IMR-90 (cell line): ENCODE data around the gene TPCN1. TPM values are rescaled to one million over a fixed set of nuclear protein-coding genes. Genes with fewer than 3 reads are reported as not detected.
A peak's percentile ranks its signal among the peaks of the same experiment; 100 is the strongest.

Experiments
- ATAC-seq: fragments of 200-7000 bp; cut with Tn5 transposase; 2 replicates; pipeline ENCODE4 v1.9.1; 2020; ENCODE audit warnings: low read depth, mild to moderate bottlenecking, moderate library complexity
- BruUV-seq: library from RNA; stranded (reverse); fragments of 400-500 nt; replicated peaks from 2 replicates; lab custom pipeline; 2021; lab: Mats Ljungman, UMichigan
- CTCF ChIA-PET: fragments of 300-600 bp; formaldehyde crosslinking; extraction: SDS; loops from one replicate; lab custom pipeline; 2021; ENCODE audit warnings: antibody characterized with exemption; lab: Yijun Ruan, JAX
- POLR2A ChIA-PET: fragments of 300-600 bp; sonication (Branson Sonifier 250); formaldehyde crosslinking; loops from one replicate; lab custom pipeline; 2022; ENCODE audit warnings: antibody characterized with exemption; ENCODE audit not compliant: unreplicated experiment; lab: Charles Lee
- DNase-seq: peaks from one replicate; pipeline ENCODE4 v3.0.0; 2013
- H2AFZ ChIP-seq: replicated peaks from 2 replicates; pipeline ENCODE3; 2013; ENCODE audit warnings: low read length, mild to moderate bottlenecking; ENCODE audit not compliant: poor library complexity
- H2AK5ac ChIP-seq: 2 replicates; pipeline ENCODE4 v1.6.1; 2013; ENCODE audit warnings: low read depth, low read length, inconsistent platforms
- H2AK9ac ChIP-seq: replicated peaks from 2 replicates; pipeline ENCODE3; 2013; ENCODE audit warnings: mild to moderate bottlenecking, low read depth, low read length, moderate library complexity; ENCODE audit not compliant: poor library complexity
- H2BK120ac ChIP-seq: 2 replicates; pipeline ENCODE4 v1.6.1; 2013; ENCODE audit warnings: low read depth, low read length, inconsistent platforms
- H2BK15ac ChIP-seq: 3 replicates; pipeline ENCODE4 v1.6.1; 2013; ENCODE audit warnings: low read depth, low read length, inconsistent platforms
- H2BK20ac ChIP-seq: 2 replicates; pipeline ENCODE4 v1.6.1; 2013; ENCODE audit warnings: low read depth, mild to moderate bottlenecking, inconsistent platforms, low read length, moderate library complexity
- H2BK5ac ChIP-seq: 2 replicates; pipeline ENCODE4 v1.6.1; 2013; ENCODE audit warnings: mild to moderate bottlenecking, low read depth, low read length, inconsistent platforms; ENCODE audit not compliant: poor library complexity, severe bottlenecking
- H3K14ac ChIP-seq: replicated peaks from 2 replicates; pipeline ENCODE4 v1.6.1; 2013; ENCODE audit warnings: low read depth, low read length, inconsistent platforms
- H3K18ac ChIP-seq: 2 replicates; pipeline ENCODE4 v1.6.1; 2013; ENCODE audit warnings: low read depth, low read length, control low read depth
- H3K23ac ChIP-seq: 2 replicates; pipeline ENCODE4 v1.6.1; 2013; ENCODE audit warnings: low read depth, low read length, inconsistent platforms
- H3K27ac ChIP-seq: 2 replicates; pipeline ENCODE4 v1.5.1; 2013; ENCODE audit warnings: mild to moderate bottlenecking, control low read depth, low read length; ENCODE audit not compliant: insufficient read depth
- H3K27me3 ChIP-seq: 2 replicates; pipeline ENCODE4 v1.6.1; 2013; ENCODE audit warnings: low read length; ENCODE audit not compliant: control insufficient read depth, insufficient read depth
- H3K36me3 ChIP-seq: 2 replicates; pipeline ENCODE4 v1.6.1; 2013; ENCODE audit warnings: low read length, mixed read lengths; ENCODE audit not compliant: control insufficient read depth, insufficient read depth
- H3K4ac ChIP-seq: 2 replicates; pipeline ENCODE4 v1.6.1; 2013; ENCODE audit warnings: low read depth, low read length, inconsistent platforms
- H3K4me1 ChIP-seq: 2 replicates; pipeline ENCODE4 v1.6.1; 2013; ENCODE audit warnings: low read length, mixed read lengths; ENCODE audit not compliant: control insufficient read depth, insufficient read depth
- H3K4me2 ChIP-seq: 2 replicates; pipeline ENCODE4 v1.6.1; 2013; ENCODE audit warnings: low read depth, mild to moderate bottlenecking, control low read depth, low read length, moderate library complexity
- H3K4me3 ChIP-seq: 2 replicates; pipeline ENCODE4 v1.5.1; 2013; ENCODE audit warnings: low read depth, mild to moderate bottlenecking, control low read depth, low read length, moderate library complexity; ENCODE audit not compliant: insufficient read depth
- H3K56ac ChIP-seq: 2 replicates; pipeline ENCODE4 v1.6.1; 2013; ENCODE audit warnings: low read length, inconsistent platforms; ENCODE audit not compliant: insufficient read depth; ENCODE audit errors: extremely low read depth
- H3K79me1 ChIP-seq, 2 experiments: 2 replicates each; pipeline ENCODE4 v1.6.1; 2013; ENCODE audit warnings: low read length in 2 of 2, inconsistent platforms in 1 of 2, low read depth in 1 of 2
- H3K9ac ChIP-seq: 2 replicates; pipeline ENCODE4 v1.6.1; 2013; ENCODE audit warnings: low read depth, low read length, control low read depth
- H3K9me1 ChIP-seq: 2 replicates; pipeline ENCODE4 v1.6.1; 2013; ENCODE audit warnings: low read length, inconsistent platforms; ENCODE audit not compliant: insufficient read depth
- H3K9me3 ChIP-seq: 2 replicates; pipeline ENCODE4 v1.6.1; 2013; ENCODE audit warnings: low read length; ENCODE audit not compliant: control insufficient read depth, insufficient read depth
- H4K20me1 ChIP-seq: 2 replicates; pipeline ENCODE4 v1.6.1; 2013; ENCODE audit warnings: low read length, inconsistent platforms; ENCODE audit not compliant: insufficient read depth
- H4K5ac ChIP-seq: 2 replicates; pipeline ENCODE4 v1.6.1; 2013; ENCODE audit warnings: mild to moderate bottlenecking, low read depth, low read length, control low read depth
- H4K8ac ChIP-seq, 2 experiments: 2 replicates each; pipeline ENCODE4 v1.6.1; 2013; ENCODE audit warnings: low read depth in 2 of 2, low read length in 2 of 2, control low read depth in 1 of 2, inconsistent platforms in 1 of 2
- H4K91ac ChIP-seq: 2 replicates; pipeline ENCODE4 v1.6.1; 2013; ENCODE audit warnings: low read depth, low read length, inconsistent platforms; ENCODE audit not compliant: insufficient read depth
- CEBPB ChIP-seq: IDR thresholded peaks from 2 replicates; pipeline ENCODE4 v1.6.1; 2012; ENCODE audit warnings: low read depth, low read length, improper control_type of control experiment
- CHD1 ChIP-seq: IDR thresholded peaks from 2 replicates; pipeline ENCODE4 v1.6.1; 2012; ENCODE audit warnings: low read depth, low read length, improper control_type of control experiment
- ELK1 ChIP-seq: fragments of 150-350 bp; IDR thresholded peaks from 2 replicates; pipeline ENCODE4 v1.6.1; 2016; ENCODE audit warnings: low read depth, mild to moderate bottlenecking, low read length, moderate library complexity, borderline replicate concordance
- MAFK ChIP-seq: IDR thresholded peaks from 2 replicates; pipeline ENCODE4 v1.6.1; 2012; ENCODE audit warnings: low read depth, low read length, improper control_type of control experiment
- MXI1 ChIP-seq: IDR thresholded peaks from 2 replicates; pipeline ENCODE4 v1.6.1; 2012; ENCODE audit warnings: low read depth, mild to moderate bottlenecking, low read length, moderate library complexity, borderline replicate concordance
- NFE2L2 ChIP-seq: fragments of 150-350 bp; IDR thresholded peaks from 2 replicates; pipeline ENCODE4 v1.6.1; 2016; ENCODE audit warnings: low read depth, mild to moderate bottlenecking, low read length
- RAD21 ChIP-seq: IDR thresholded peaks from 2 replicates; pipeline ENCODE4 v1.6.1; 2012; ENCODE audit warnings: low read length, improper control_type of control experiment
- USF2 ChIP-seq: fragments of 150-350 bp; IDR thresholded peaks from 2 replicates; pipeline ENCODE4 v1.6.1; 2017; ENCODE audit warnings: mild to moderate bottlenecking, antibody characterized with exemption, low read length, low read depth
- WGBS, 2 experiments: methylation state at CpG; one replicate each; pipeline versions ENCODE4 v1.1.5 to v1.1.7; 2013; ENCODE audit warnings: missing lambda C conversion rate in 2 of 2; ENCODE audit not compliant: insufficient read length in 1 of 2; ENCODE audit errors: extremely low coverage in 2 of 2; 5-methylcytosine and 5-hydroxymethylcytosine counted together
- dilution Hi-C: fragments of 300-500 bp; cut with HindIII; formaldehyde crosslinking; loops from one replicate; pipeline ENCODE4 v1.14.3; 2018; ENCODE audit warnings: low sequenced_read_pairs; ENCODE audit not compliant: unreplicated experiment
- in situ Hi-C: fragments of 300-500 bp; cut with MboI; formaldehyde crosslinking; loops from 3 replicates; pipeline ENCODE4 v1.14.3; 2019; ENCODE audit warnings: low sequenced_read_pairs, inconsistent platforms, mixed read lengths
- intact Hi-C: fragments of 100-400 bp; cut with micrococcal nuclease; formaldehyde crosslinking; loops from 2 replicates; pipeline ENCODE4 v1.10.0; 2022
- polyA plus RNA-seq, 3 experiments: library from polyadenylated mRNA; depleted of rRNA; stranded (reverse); fragments of >200 nt; gene quantifications; 2 replicates each; pipeline ENCODE4 v1.2.3, GENCODE V29; 2012; ENCODE audit warnings: low replicate concordance in 1 of 3
- total RNA-seq: library from RNA; depleted of rRNA; stranded (reverse); fragments of >200 nt; gene quantifications from 2 replicates; pipeline ENCODE4 v1.2.3, GENCODE V29; 2012

The TPCN1 gene
- total and polyA plus RNA-seq, 2 of the 4 experiments (the other 2 are of a cell fraction), result 2.0 to 13.2 TPM

GRCh38 chr12:113195598-113195997 is 25.7 kb upstream of the TPCN1 start (continued):
- no peak for TF ChIP-seq CEBPB

- H2BK120ac ChIP-seq, result peak overlapping the region; percentile 58; the same call in 1 of the 2 replicates
- H3K23ac ChIP-seq, result no peak overlapping the region
- H4K8ac ChIP-seq, result peak overlapping the region in 1 of 2 experiments; percentile 69; a peak in 1 of 4 replicates
- dilution Hi-C loops (no loop called here), intact Hi-C loops (loop anchor here (2.0 to 10.0 kb wide), 4 partner anchors 18 to 716 kb away; partner anchors contain the start of gene PLBD2), in situ Hi-C loops (loop anchor here (5.0 to 25.0 kb wide), 2 partner anchors 231 to 1216 kb away; partner anchors contain the start of gene TBX5)
- ChIA-PET CTCF (no interaction called here), POLR2A (no interaction called here)
- peak overlapping the region; percentile 55 for H3K4ac ChIP-seq
- no peak overlapping the region for H4K5ac ChIP-seq
- peaks cover 9% of the 10 kb centered on the region for H3K4me1 ChIP-seq
- peak overlapping the region; percentile 74; the same call in 1 of the 2 replicates for H2AK5ac ChIP-seq
- H2AFZ ChIP-seq, result peak overlapping the region; percentile 59
- no peak overlapping the region for H3K4me3 ChIP-seq
- peak overlapping the region; percentile 65; the same call in 2 of the 3 replicates for H2BK15ac ChIP-seq
- H2AK9ac ChIP-seq, result peak overlapping the region; percentile 80
- no peak overlapping the region for H2BK5ac ChIP-seq
- ATAC-seq (no peak), DNase-seq (no peak)
- no peak overlapping the region for H3K4me2 ChIP-seq
- H2BK20ac ChIP-seq, result 0 out of 2 replicates have a peak overlapping the region, but pooled peaks have one; percentile 47
- peaks cover 4% of the 10 kb centered on the region for H3K36me3 ChIP-seq
- WGBS, 2 experiments, result no CpG with 5 or more reads among the region's 7 CpGs
- H4K91ac ChIP-seq, result no peak overlapping the region
- H3K18ac ChIP-seq, result no peak overlapping the region
- no peak overlapping the region for H3K9ac ChIP-seq
- H3K79me1 ChIP-seq, result peaks cover 2 to 12% of the 10 kb centered on the region in 2 experiments; a peak in 1 of 4 replicates
- no peak overlapping the region for H3K27ac ChIP-seq
- no peaks in the 10 kb centered on the region for H3K27me3 ChIP-seq
- H3K56ac ChIP-seq, result no peak overlapping the region
- peaks cover 5% of the 10 kb centered on the region; the same call in 1 of the 2 replicates for H3K9me1 ChIP-seq
- BruUV-seq, result no TSS peak
- no peaks in the 10 kb centered on the region for H3K9me3 ChIP-seq
- no peaks in the 10 kb centered on the region for H4K20me1 ChIP-seq
- no peak for TF ChIP-seq ELK1
- TF ChIP-seq MXI1, result no peak
- no peak for TF ChIP-seq CHD1
- TF ChIP-seq USF2, result no peak
- no peak for TF ChIP-seq MAFK
- TF ChIP-seq RAD21, result no peak
- TF ChIP-seq NFE2L2, result no peak
- H3K14ac ChIP-seq, result no peak overlapping the region
Observed at GRCh38 chr12:113196582-113196981, 24.7 kb upstream of the TPCN1 start.
